ENCODE measurements around the gene SNX8. TPM values are rescaled to one million over a fixed set of nuclear protein-coding genes. Genes with fewer than 3 reads are reported as not detected.

Gene SNX8
- total and polyA plus RNA-seq, 9 of the 15 experiments (the other 6 are each of a cell fraction or from before 2014, with no cell fraction given), result 2.7 to 51.6 (median 16.9) TPM

DNA sequence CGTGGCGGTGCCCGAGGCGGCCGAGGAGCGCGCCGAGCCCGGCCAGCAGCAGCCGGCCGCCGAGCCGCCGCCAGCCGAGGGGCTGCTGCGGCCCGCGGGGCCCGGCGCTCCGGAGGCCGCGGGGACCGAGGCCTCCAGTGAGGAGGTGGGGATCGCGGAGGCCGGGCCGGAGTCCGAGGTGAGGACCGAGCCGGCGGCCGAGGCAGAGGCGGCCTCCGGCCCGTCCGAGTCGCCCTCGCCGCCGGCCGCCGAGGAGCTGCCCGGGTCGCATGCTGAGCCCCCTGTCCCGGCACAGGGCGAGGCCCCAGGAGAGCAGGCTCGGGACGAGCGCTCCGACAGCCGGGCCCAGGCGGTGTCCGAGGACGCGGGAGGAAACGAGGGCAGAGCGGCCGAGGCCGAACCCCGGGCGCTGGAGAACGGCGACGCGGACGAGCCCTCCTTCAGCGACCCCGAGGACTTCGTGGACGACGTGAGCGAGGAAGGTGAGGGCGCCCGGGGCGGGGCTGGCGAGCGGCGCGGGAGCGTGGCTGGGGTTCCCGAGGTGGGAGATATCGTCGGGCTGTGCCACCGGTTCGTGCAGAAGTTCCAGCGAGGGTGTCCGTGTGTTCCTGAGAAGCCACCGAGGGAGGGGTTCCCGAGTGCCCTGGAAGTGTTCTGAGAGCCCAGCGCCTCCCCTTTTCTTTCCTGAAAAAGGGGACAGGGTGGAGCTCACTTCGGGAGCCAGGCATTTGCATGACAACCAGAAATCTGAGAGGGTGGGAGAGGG, 40.9 kb upstream of the SNX8 start (continued):
- TF ChIP-seq, protein P1, sequence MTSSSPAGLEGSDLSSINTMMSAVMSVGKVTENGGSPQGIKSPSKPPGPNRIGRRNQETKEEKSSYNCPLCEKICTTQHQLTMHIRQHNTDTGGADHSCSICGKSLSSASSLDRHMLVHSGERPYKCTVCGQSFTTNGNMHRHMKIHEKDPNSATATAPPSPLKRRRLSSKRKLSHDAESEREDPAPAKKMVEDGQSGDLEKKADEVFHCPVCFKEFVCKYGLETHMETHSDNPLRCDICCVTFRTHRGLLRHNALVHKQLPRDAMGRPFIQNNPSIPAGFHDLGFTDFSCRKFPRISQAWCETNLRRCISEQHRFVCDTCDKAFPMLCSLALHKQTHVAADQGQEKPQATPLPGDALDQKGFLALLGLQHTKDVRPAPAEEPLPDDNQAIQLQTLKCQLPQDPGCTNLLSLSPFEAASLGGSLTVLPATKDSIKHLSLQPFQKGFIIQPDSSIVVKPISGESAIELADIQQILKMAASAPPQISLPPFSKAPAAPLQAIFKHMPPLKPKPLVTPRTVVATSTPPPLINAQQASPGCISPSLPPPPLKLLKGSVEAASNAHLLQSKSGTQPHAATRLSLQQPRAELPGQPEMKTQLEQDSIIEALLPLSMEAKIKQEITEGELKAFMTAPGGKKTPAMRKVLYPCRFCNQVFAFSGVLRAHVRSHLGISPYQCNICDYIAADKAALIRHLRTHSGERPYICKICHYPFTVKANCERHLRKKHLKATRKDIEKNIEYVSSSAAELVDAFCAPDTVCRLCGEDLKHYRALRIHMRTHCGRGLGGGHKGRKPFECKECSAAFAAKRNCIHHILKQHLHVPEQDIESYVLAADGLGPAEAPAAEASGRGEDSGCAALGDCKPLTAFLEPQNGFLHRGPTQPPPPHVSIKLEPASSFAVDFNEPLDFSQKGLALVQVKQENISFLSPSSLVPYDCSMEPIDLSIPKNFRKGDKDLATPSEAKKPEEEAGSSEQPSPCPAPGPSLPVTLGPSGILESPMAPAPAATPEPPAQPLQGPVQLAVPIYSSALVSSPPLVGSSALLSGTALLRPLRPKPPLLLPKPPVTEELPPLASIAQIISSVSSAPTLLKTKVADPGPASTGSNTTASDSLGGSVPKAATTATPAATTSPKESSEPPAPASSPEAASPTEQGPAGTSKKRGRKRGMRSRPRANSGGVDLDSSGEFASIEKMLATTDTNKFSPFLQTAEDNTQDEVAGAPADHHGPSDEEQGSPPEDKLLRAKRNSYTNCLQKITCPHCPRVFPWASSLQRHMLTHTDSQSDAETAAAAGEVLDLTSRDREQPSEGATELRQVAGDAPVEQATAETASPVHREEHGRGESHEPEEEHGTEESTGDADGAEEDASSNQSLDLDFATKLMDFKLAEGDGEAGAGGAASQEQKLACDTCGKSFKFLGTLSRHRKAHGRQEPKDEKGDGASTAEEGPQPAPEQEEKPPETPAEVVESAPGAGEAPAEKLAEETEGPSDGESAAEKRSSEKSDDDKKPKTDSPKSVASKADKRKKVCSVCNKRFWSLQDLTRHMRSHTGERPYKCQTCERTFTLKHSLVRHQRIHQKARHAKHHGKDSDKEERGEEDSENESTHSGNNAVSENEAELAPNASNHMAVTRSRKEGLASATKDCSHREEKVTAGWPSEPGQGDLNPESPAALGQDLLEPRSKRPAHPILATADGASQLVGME (CRISPR knock-in tag; IDR thresholded peaks at IDR 0.05), result no peak
- TF ChIP-seq ZNF239 (CRISPR knock-in tag; IDR thresholded peaks at IDR 0.05), result no peak
- no peak for TF ChIP-seq TGIF2 (CRISPR knock-in tag; IDR thresholded peaks at IDR 0.05)
- peak; percentile 16 for TF ChIP-seq KDM5B (IDR thresholded peaks at IDR 0.05; ENCODE audit: insufficient replicate concordance, low read depth, low read length)
- TF ChIP-seq ZFP36 (IDR thresholded peaks at IDR 0.05; ENCODE audit: low read depth, low read length, partially characterized antibody), result no peak
- TF ChIP-seq CCNT2 (IDR thresholded peaks at IDR 0.05; ENCODE audit: borderline replicate concordance, extremely low read depth, insufficient read length, low read depth, low read length), result peak; percentile 5
- TF ChIP-seq YY1 (IDR thresholded peaks at IDR 0.05; ENCODE audit: borderline replicate concordance in 1 of 3, control insufficient read depth in 1 of 3, extremely low read depth in 1 of 3, insufficient read depth in 3 of 3, insufficient read length in 1 of 3, insufficient replicate concordance in 2 of 3, low read depth in 1 of 3, low read length in 2 of 3), result peak in 1 of 3 experiments; percentile 16
- TF ChIP-seq, protein P2, sequence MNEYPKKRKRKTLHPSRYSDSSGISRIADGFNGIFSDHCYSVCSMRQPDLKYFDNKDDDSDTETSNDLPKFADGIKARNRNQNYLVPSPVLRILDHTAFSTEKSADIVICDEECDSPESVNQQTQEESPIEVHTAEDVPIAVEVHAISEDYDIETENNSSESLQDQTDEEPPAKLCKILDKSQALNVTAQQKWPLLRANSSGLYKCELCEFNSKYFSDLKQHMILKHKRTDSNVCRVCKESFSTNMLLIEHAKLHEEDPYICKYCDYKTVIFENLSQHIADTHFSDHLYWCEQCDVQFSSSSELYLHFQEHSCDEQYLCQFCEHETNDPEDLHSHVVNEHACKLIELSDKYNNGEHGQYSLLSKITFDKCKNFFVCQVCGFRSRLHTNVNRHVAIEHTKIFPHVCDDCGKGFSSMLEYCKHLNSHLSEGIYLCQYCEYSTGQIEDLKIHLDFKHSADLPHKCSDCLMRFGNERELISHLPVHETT (CRISPR knock-in tag; conservative IDR thresholded peaks at IDR 0.05 in 1 of 2, IDR thresholded peaks at IDR 0.05 in 1 of 2), result no peak
- TF ChIP-seq SMARCA4 (IDR thresholded peaks at IDR 0.05), result no peak
- TF ChIP-seq ZNF644 (tag; IDR thresholded peaks at IDR 0.05; ENCODE audit: low read depth), result no peak
- TF ChIP-seq, protein P3, sequence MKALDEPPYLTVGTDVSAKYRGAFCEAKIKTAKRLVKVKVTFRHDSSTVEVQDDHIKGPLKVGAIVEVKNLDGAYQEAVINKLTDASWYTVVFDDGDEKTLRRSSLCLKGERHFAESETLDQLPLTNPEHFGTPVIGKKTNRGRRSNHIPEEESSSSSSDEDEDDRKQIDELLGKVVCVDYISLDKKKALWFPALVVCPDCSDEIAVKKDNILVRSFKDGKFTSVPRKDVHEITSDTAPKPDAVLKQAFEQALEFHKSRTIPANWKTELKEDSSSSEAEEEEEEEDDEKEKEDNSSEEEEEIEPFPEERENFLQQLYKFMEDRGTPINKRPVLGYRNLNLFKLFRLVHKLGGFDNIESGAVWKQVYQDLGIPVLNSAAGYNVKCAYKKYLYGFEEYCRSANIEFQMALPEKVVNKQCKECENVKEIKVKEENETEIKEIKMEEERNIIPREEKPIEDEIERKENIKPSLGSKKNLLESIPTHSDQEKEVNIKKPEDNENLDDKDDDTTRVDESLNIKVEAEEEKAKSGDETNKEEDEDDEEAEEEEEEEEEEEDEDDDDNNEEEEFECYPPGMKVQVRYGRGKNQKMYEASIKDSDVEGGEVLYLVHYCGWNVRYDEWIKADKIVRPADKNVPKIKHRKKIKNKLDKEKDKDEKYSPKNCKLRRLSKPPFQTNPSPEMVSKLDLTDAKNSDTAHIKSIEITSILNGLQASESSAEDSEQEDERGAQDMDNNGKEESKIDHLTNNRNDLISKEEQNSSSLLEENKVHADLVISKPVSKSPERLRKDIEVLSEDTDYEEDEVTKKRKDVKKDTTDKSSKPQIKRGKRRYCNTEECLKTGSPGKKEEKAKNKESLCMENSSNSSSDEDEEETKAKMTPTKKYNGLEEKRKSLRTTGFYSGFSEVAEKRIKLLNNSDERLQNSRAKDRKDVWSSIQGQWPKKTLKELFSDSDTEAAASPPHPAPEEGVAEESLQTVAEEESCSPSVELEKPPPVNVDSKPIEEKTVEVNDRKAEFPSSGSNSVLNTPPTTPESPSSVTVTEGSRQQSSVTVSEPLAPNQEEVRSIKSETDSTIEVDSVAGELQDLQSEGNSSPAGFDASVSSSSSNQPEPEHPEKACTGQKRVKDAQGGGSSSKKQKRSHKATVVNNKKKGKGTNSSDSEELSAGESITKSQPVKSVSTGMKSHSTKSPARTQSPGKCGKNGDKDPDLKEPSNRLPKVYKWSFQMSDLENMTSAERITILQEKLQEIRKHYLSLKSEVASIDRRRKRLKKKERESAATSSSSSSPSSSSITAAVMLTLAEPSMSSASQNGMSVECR (CRISPR knock-in tag; IDR thresholded peaks at IDR 0.05), result peak; percentile 54
- TF ChIP-seq SAFB2 (IDR thresholded peaks at IDR 0.05; ENCODE audit: borderline replicate concordance, low read depth, low read length, severe bottlenecking), result no peak

Data from K562 (cell line).